Loucy (cell line): Measurements from ENCODE around the gene MEGF10.

Source experiments
- EZH2phosphoT487 ChIP-seq: fragments of 200-600 bp; IDR thresholded peaks from 2 replicates; pipeline ENCODE4 v1.6.1; 2018; ENCODE audit warnings: antibody characterized with exemption, mild to moderate bottlenecking, moderate library complexity, borderline replicate concordance
- TF ChIP-seq, protein P1 (sequence below): fragments of 200-600 bp; sonication (generic); conservative IDR thresholded peaks from 2 replicates; pipeline ENCODE4 v1.5.1; 2014; ENCODE audit warnings: mild to moderate bottlenecking, antibody characterized with exemption, low read length

DNA sequence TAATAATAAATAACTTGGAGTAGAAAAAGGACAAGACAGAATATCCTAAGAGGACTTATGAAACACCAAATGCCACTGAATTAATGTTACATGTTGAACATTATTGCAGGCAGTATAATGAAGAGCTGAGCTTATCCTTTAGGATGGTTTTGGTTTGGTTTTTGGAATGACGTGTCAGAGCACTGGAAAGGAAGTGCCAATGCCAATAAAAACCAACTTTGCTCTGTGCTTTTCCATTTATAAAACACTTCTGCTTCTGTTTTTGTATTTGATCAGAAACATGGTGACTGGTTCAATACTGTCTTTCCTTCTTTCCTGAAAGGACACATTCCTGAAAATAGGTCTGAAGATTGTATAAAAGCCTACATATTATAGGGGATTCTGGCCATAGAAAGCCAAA, 4.2 kb downstream of the MEGF10 start:
- TF ChIP-seq, protein P1, sequence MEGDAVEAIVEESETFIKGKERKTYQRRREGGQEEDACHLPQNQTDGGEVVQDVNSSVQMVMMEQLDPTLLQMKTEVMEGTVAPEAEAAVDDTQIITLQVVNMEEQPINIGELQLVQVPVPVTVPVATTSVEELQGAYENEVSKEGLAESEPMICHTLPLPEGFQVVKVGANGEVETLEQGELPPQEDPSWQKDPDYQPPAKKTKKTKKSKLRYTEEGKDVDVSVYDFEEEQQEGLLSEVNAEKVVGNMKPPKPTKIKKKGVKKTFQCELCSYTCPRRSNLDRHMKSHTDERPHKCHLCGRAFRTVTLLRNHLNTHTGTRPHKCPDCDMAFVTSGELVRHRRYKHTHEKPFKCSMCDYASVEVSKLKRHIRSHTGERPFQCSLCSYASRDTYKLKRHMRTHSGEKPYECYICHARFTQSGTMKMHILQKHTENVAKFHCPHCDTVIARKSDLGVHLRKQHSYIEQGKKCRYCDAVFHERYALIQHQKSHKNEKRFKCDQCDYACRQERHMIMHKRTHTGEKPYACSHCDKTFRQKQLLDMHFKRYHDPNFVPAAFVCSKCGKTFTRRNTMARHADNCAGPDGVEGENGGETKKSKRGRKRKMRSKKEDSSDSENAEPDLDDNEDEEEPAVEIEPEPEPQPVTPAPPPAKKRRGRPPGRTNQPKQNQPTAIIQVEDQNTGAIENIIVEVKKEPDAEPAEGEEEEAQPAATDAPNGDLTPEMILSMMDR, result no peak
- TF ChIP-seq EZH2phosphoT487, result no peak
